Natural killer cell (primary cell): ENCODE data around the gene ZNF560. TPM values are rescaled to one million over a fixed set of nuclear protein-coding genes. Genes with fewer than 3 reads are reported as not detected.
A peak's percentile ranks its signal among the peaks of the same experiment; 100 is the strongest.

Experiments
- ATAC-seq, 3 donors: fragments of 150-1000 bp in 2 of 3; fragments of 200-7000 bp in 1 of 3; cut with Tn5 transposase; 1 replicate in 1 of 3; 2 replicates in 2 of 3; pipeline ENCODE4 v1.10.0; 2021; ENCODE audit warnings: mild to moderate bottlenecking in 2 of 3, moderate library complexity in 2 of 3
- DNase-seq, 2 donors: peaks; one replicate each; pipeline versions ENCODE4 v3.0.0 to v3.0.0-alpha.2; 2013 to 2021; ENCODE audit warnings: mixed read lengths in 1 of 2
- H3K27ac ChIP-seq: one replicate; pipeline ENCODE4 v1.5.1; 2013; ENCODE audit warnings: mild to moderate bottlenecking, low read length
- H3K27me3 ChIP-seq: one replicate; pipeline ENCODE4 v1.6.1; 2013; ENCODE audit warnings: low read length; ENCODE audit not compliant: control insufficient read depth, insufficient read depth
- H3K36me3 ChIP-seq: one replicate; pipeline ENCODE4 v1.6.1; 2013; ENCODE audit warnings: low read length; ENCODE audit not compliant: control insufficient read depth, insufficient read depth
- H3K4me1 ChIP-seq: one replicate; pipeline ENCODE4 v1.6.1; 2013; ENCODE audit warnings: low read length; ENCODE audit not compliant: control insufficient read depth, insufficient read depth
- H3K4me3 ChIP-seq: one replicate; pipeline ENCODE4 v1.5.1; 2013; ENCODE audit warnings: low read length
- H3K9me3 ChIP-seq: one replicate; pipeline ENCODE4 v1.6.1; 2013; ENCODE audit warnings: low read length; ENCODE audit not compliant: control insufficient read depth, insufficient read depth
- H3K27ac Mint-ChIP-seq, 2 donors: one replicate each; pipeline ENCODE4 v1.8.0; 2022; ENCODE audit warnings: mild to moderate bottlenecking in 2 of 2, mixed read lengths in 2 of 2, moderate library complexity in 1 of 2
- H3K27me3 Mint-ChIP-seq, 2 donors: one replicate each; pipeline ENCODE4 v1.8.0; 2022; ENCODE audit warnings: low read depth in 2 of 2, mixed read lengths in 2 of 2
- H3K36me3 Mint-ChIP-seq: one replicate; pipeline ENCODE4 v1.8.0; 2022; ENCODE audit warnings: mixed read lengths
- H3K4me1 Mint-ChIP-seq, 2 donors: one replicate each; pipeline ENCODE4 v1.8.0; 2022; ENCODE audit warnings: mixed read lengths in 2 of 2
- H3K4me3 Mint-ChIP-seq: one replicate; pipeline ENCODE4 v1.8.0; 2022; ENCODE audit warnings: mild to moderate bottlenecking, moderate library complexity, mixed read lengths
- H3K9me3 Mint-ChIP-seq, 2 donors: one replicate each; pipeline ENCODE4 v1.8.0; 2022; ENCODE audit warnings: mixed read lengths in 2 of 2
- WGBS: methylation state at CpG from one replicate; pipeline ENCODE4 v1.1.7; 2013; ENCODE audit warnings: missing lambda C conversion rate; ENCODE audit not compliant: insufficient coverage; 5-methylcytosine and 5-hydroxymethylcytosine counted together
- intact Hi-C: fragments of 100-400 bp; cut with micrococcal nuclease; formaldehyde crosslinking; loops from one replicate; pipeline ENCODE4 v1.14.2; 2022
- total RNA-seq, 4 donors: library from RNA; stranded (reverse); fragments of 120-200 nt in 1 of 4; gene quantifications; one replicate each; pipeline versions ENCODE4 v1.2.3 to v1.2.4, GENCODE V29; 2013 to 2022
- TF ChIP-seq, protein P1 (sequence below): fragments of 200-600 bp; IDR thresholded peaks from one replicate; pipeline ENCODE4 v1.8.0; 2022; ENCODE audit warnings: antibody characterized with exemption

Gene ZNF560
- total RNA-seq, 3 donors from 2014 or later (not counting 1 experiment from before 2014, with no cell fraction given): not detected

GRCh38 chr19:9453953-9454352, 44.5 kb downstream of the ZNF560 start:
- intact Hi-C loops: no loop called here
- no peak for DNase-seq
- Histone ChIP-seq H3K27me3 (no peaks in the 10 kb centered on the region), H3K9me3 (peaks cover 49% of the 10 kb centered on the region), H3K36me3 (no peaks in the 10 kb centered on the region), H3K27ac (no peak overlapping the region), H3K4me3 (no peak overlapping the region), H3K4me1 (no peaks in the 10 kb centered on the region)
- Mint-ChIP-seq H3K4me3 (no peak overlapping the region), H3K27ac (no peak overlapping the region), H3K9me3 (peaks cover 13 to 27% of the 10 kb centered on the region in 2 donors), H3K4me1 (peaks cover 0 to 5% of the 10 kb centered on the region in 2 donors), H3K27me3 (no peaks in the 10 kb centered on the region), H3K36me3 (peaks cover 39% of the 10 kb centered on the region)
- 87% methylated on average over 4 of the region's 4 CpGs for WGBS
- no peak for ATAC-seq
- TF ChIP-seq, protein P1, sequence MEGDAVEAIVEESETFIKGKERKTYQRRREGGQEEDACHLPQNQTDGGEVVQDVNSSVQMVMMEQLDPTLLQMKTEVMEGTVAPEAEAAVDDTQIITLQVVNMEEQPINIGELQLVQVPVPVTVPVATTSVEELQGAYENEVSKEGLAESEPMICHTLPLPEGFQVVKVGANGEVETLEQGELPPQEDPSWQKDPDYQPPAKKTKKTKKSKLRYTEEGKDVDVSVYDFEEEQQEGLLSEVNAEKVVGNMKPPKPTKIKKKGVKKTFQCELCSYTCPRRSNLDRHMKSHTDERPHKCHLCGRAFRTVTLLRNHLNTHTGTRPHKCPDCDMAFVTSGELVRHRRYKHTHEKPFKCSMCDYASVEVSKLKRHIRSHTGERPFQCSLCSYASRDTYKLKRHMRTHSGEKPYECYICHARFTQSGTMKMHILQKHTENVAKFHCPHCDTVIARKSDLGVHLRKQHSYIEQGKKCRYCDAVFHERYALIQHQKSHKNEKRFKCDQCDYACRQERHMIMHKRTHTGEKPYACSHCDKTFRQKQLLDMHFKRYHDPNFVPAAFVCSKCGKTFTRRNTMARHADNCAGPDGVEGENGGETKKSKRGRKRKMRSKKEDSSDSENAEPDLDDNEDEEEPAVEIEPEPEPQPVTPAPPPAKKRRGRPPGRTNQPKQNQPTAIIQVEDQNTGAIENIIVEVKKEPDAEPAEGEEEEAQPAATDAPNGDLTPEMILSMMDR: no peak

DNA sequence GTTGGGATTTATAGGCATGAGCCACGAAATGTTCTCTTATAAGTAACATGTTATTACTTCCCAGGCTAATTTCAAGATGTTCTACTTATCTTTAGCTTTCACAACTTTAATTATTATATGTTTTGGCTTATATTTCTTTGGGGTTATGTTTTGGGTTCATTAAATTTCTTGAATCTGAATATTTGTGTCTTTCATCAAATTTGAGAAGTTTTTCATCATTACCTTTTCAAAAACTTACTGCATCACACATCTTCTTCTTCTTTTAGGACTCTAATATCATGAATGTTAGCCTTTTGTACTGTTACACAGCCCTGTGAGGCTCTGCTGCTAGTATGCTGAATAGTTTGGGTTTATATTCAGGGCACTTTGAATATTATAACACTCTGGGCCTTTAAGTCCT, 53.4 kb downstream of the ZNF560 start:
- no peaks in the 10 kb centered on the region for H3K27me3 Mint-ChIP-seq
- WGBS: no CpG with 5 or more reads among the region's 1 CpG
- no peak overlapping the region for H3K27ac Mint-ChIP-seq
- no peak for DNase-seq
- intact Hi-C loops: no loop called here
- peaks cover 5 to 21% of the 10 kb centered on the region in 2 donors for H3K9me3 Mint-ChIP-seq
- H3K36me3 Mint-ChIP-seq: peaks cover 27% of the 10 kb centered on the region
- Histone ChIP-seq H3K27ac (no peak overlapping the region), H3K27me3 (no peaks in the 10 kb centered on the region), H3K4me3 (no peak overlapping the region), H3K4me1 (no peaks in the 10 kb centered on the region), H3K9me3 (peaks cover 48% of the 10 kb centered on the region), H3K36me3 (no peaks in the 10 kb centered on the region)
- H3K4me1 Mint-ChIP-seq: peaks cover 0 to under 1% of the 10 kb centered on the region in 2 donors
- no peak overlapping the region for H3K4me3 Mint-ChIP-seq
- TF ChIP-seq, protein P1: no peak
- no peak for ATAC-seq

DNA sequence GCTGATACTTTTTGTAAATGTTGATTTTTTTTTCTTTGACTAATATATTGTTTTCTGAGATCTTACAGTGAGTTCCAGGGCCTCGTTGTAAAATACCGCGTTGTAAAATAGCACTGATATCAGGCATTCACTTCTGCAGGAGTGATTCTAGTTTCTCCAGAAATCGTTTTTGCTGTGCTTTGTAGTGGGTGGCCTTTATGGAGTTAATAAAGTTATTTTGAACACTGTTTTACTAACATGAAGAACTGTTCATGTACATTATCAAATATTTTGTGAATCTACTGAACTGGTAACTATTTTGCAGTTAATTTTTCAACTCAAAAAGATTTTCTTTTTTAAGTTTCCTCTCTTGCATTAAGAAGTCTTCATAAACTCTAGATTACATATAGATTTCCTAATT, 62.1 kb downstream of the ZNF560 start:
- Histone ChIP-seq H3K4me1 (peaks cover 14% of the 10 kb centered on the region), H3K27me3 (no peaks in the 10 kb centered on the region), H3K36me3 (peaks cover 15% of the 10 kb centered on the region), H3K27ac (peak overlapping the region; percentile 91), H3K9me3 (no peaks in the 10 kb centered on the region), H3K4me3 (no peak overlapping the region)
- TF ChIP-seq, protein P1: no peak
- H3K27ac Mint-ChIP-seq: peak overlapping the region; percentile 97
- peak overlapping the region; percentile 98 for H3K4me3 Mint-ChIP-seq
- ATAC-seq (no peak), DNase-seq (no peak)
- peaks cover 5% of the 10 kb centered on the region for H3K36me3 Mint-ChIP-seq
- no peaks in the 10 kb centered on the region for H3K9me3 Mint-ChIP-seq
- intact Hi-C loops: loop anchor here (10.0 kb wide), 2 partner anchors 292 to 358 kb away; partner anchors contain the start of gene ZNF317
- peaks cover 45 to 52% of the 10 kb centered on the region in 2 donors for H3K4me1 Mint-ChIP-seq
- H3K27me3 Mint-ChIP-seq: no peaks in the 10 kb centered on the region
- 92% methylated on average over 4 of the region's 4 CpGs for WGBS
